ENCODE measurements around the gene COLGALT1. TPM values are rescaled to one million over a fixed set of nuclear protein-coding genes. Genes with fewer than 3 reads are reported as not detected.

The COLGALT1 gene
- total RNA-seq, 1 experiment from 2014 or later: 48.5 TPM

- H2AK5ac ChIP-seq (ENCODE audit: insufficient read length, low read length): no peak overlapping the region
- H4K8ac ChIP-seq (replicated peaks; ENCODE audit: insufficient read length, low read depth, low read length): no peak overlapping the region
- no peak overlapping the region for H2BK12ac ChIP-seq (ENCODE audit: insufficient read length, low read depth, low read length)
- H3K27ac ChIP-seq (ENCODE audit: insufficient read length, low read depth, low read length): no peak overlapping the region
- H3K4me3 Mint-ChIP-seq: no peak overlapping the region
- no peak overlapping the region for H2BK15ac ChIP-seq (ENCODE audit: low read depth, low read length)
- no peaks in the 10 kb centered on the region for H3K79me1 ChIP-seq (ENCODE audit: insufficient read depth, low read depth, low read length, poor library complexity, severe bottlenecking)
- no peak overlapping the region for H3T11ph ChIP-seq (ENCODE audit: low read length)
- no peak overlapping the region for H3K9ac ChIP-seq (ENCODE audit: extremely low read depth, insufficient read length, low read length)
- H3K27me3 Mint-ChIP-seq (ENCODE audit: low read depth): no peaks in the 10 kb centered on the region
- no peak overlapping the region for H4K91ac ChIP-seq (ENCODE audit: insufficient read length, low read depth, low read length)
- no peak overlapping the region for H2BK5ac ChIP-seq (ENCODE audit: insufficient read length, low read length)
- no peaks in the 10 kb centered on the region for H3K79me2 ChIP-seq (ENCODE audit: insufficient read depth, low read length)
- H3K23me2 ChIP-seq (ENCODE audit: insufficient read length, low read depth, low read length, poor library complexity, severe bottlenecking): no peaks in the 10 kb centered on the region
- H4K5ac ChIP-seq (ENCODE audit: insufficient read length, low read depth, low read length): no peak overlapping the region
- peaks cover 16 to 24% (median 21%) of the 10 kb centered on the region in 3 experiments for H3K36me3 Mint-ChIP-seq (ENCODE audit: insufficient read depth in 1 of 3, low read depth in 3 of 3)
- H2BK20ac ChIP-seq (ENCODE audit: low read depth, low read length, poor library complexity, severe bottlenecking): no peak overlapping the region
- H3K27ac Mint-ChIP-seq: no peak overlapping the region
- H4K20me1 ChIP-seq (ENCODE audit: control insufficient read depth, insufficient read depth, insufficient read length): no peaks in the 10 kb centered on the region
- no peak for TF ChIP-seq CTCF (conservative IDR thresholded peaks at IDR 0.05)
- H2BK120ac ChIP-seq (ENCODE audit: low read depth, low read length, poor library complexity, severe bottlenecking): no peak overlapping the region
- H2AFZ ChIP-seq (ENCODE audit: low read length): no peak overlapping the region
- no CpG with 5 or more reads among the region's 9 CpGs for WGBS (ENCODE audit: extremely low coverage, insufficient read length, low lambda C conversion rate)
- no peak overlapping the region for H3K4me2 ChIP-seq (ENCODE audit: insufficient read depth, insufficient read length, low read length)
- no peak overlapping the region for H3K4ac ChIP-seq (ENCODE audit: low read depth, low read length)
- no peak for DNase-seq
- H3K27me3 ChIP-seq (ENCODE audit: insufficient read depth, low read length): no peaks in the 10 kb centered on the region
- H3K18ac ChIP-seq (ENCODE audit: insufficient read length, low read depth, low read length): no peak overlapping the region
- no peak overlapping the region for H3K56ac ChIP-seq (ENCODE audit: insufficient read length, low read depth, low read length)
- H3K23ac ChIP-seq (ENCODE audit: insufficient read length, low read depth, low read length): no peak overlapping the region
- H3K9me3 Mint-ChIP-seq: no peaks in the 10 kb centered on the region
- no peaks in the 10 kb centered on the region for H3K4me1 Mint-ChIP-seq
- H3K4me1 ChIP-seq (ENCODE audit: insufficient read depth, low read length): no peaks in the 10 kb centered on the region
- no peak overlapping the region for H3K14ac ChIP-seq (ENCODE audit: insufficient read depth, low read length)
- H3K9me3 ChIP-seq (ENCODE audit: control insufficient read depth, low read depth, low read length): no peaks in the 10 kb centered on the region
Observed at GRCh38 chr19:17632577-17632976, 77.1 kb downstream of the COLGALT1 start.

Other genes starting within 250 kb of the COLGALT1 start
- gene MRPL34, start 249.8 kb upstream of the COLGALT1 start, total RNA-seq (2021): 84.6 and 93.6 TPM in 2 replicates
- gene DDA1, start 246.1 kb upstream of the COLGALT1 start, total RNA-seq (2021): 42.3 and 45.7 TPM in 2 replicates
- 18.9 and 21.9 TPM in 2 replicates for gene ANO8, start 220.8 kb upstream of the COLGALT1 start, total RNA-seq (2021)
- gene GTPBP3, start 218.1 kb upstream of the COLGALT1 start, total RNA-seq (2021): 62.9 and 71.3 TPM in 2 replicates
- not detected in 2 replicates for gene PLVAP, start 178.3 kb upstream of the COLGALT1 start, total RNA-seq (2021)
- 0.68 and 0.75 TPM in 2 replicates for gene CCDC194, start 161.5 kb upstream of the COLGALT1 start, total RNA-seq (2021)
- 60.7 and 63.3 TPM in 2 replicates for gene BST2, start 150.0 kb upstream of the COLGALT1 start, total RNA-seq (2021)
- gene MVB12A, start 135.6 kb upstream of the COLGALT1 start, total RNA-seq (2021): 49.7 and 50.4 TPM in 2 replicates
- gene TMEM221, start 107.0 kb upstream of the COLGALT1 start, total RNA-seq (2021): 1.4 TPM in 2 replicates
- not detected in 2 replicates for gene NXNL1, start 94.7 kb upstream of the COLGALT1 start, total RNA-seq (2021)
- 6.3 and 6.4 TPM in 2 replicates for gene SLC27A1, start 85.1 kb upstream of the COLGALT1 start, total RNA-seq (2021)
- gene PGLS, start 44.0 kb upstream of the COLGALT1 start, total RNA-seq (2021): 73.1 and 76.0 TPM in 2 replicates
- 21.6 and 22.2 TPM in 2 replicates for gene UNC13A, start 132.7 kb downstream of the COLGALT1 start, total RNA-seq (2021)
- gene MAP1S, start 163.8 kb downstream of the COLGALT1 start, total RNA-seq (2021): 158 and 160 TPM in 2 replicates
- 13.1 and 13.7 TPM in 2 replicates for gene FCHO1, start 195.8 kb downstream of the COLGALT1 start, total RNA-seq (2021)
- 0.96 and 1.0 TPM in 2 replicates for gene B3GNT3, start 239.5 kb downstream of the COLGALT1 start, total RNA-seq (2021)